Upper lobe of left lung (tissue), 6 donors: ENCODE results near the gene TBRG1. TPM values are rescaled to one million over a fixed set of nuclear protein-coding genes. Genes with fewer than 3 reads are reported as not detected.

Source experiments
- ATAC-seq, 2 donors: fragments of 200-7000 bp; cut with Tn5 transposase; one replicate each; pipeline ENCODE4 v1.9.1; 2022; ENCODE audit warnings: mild to moderate bottlenecking in 2 of 2, moderate library complexity in 2 of 2; ENCODE audit not compliant: low FRiP score in 2 of 2
- DNase-seq, 2 donors: peaks; one replicate each; pipeline ENCODE4 v3.0.0-alpha.2; 2019 to 2020
- H3K27ac ChIP-seq, 4 donors: fragments of 200-600 bp; sonication (generic); one replicate each; pipeline ENCODE4 v1.5.1; 2016 to 2019
- H3K27me3 ChIP-seq, 4 donors: fragments of 200-600 bp; sonication (generic); one replicate each; pipeline ENCODE4 v1.5.1; 2017 to 2019
- H3K36me3 ChIP-seq, 4 donors: fragments of 200-600 bp; sonication (generic); one replicate each; pipeline ENCODE4 v1.5.1; 2016 to 2019
- H3K4me1 ChIP-seq, 4 donors: fragments of 200-600 bp; sonication (generic); one replicate each; pipeline ENCODE4 v1.5.1; 2018 to 2019
- H3K4me3 ChIP-seq, 4 donors: fragments of 200-600 bp; sonication (generic); one replicate each; pipeline ENCODE4 v1.5.1; 2017 to 2019; ENCODE audit warnings: mild to moderate bottlenecking in 2 of 4, moderate library complexity in 1 of 4
- H3K9me3 ChIP-seq, 4 donors: fragments of 200-600 bp; sonication (generic); one replicate each; pipeline ENCODE4 v1.5.1; 2018 to 2019
- EP300 ChIP-seq, 4 donors: sonication (generic); formaldehyde crosslinking; IDR thresholded peaks; one replicate each; pipeline ENCODE4 v1.5.1; 2017; ENCODE audit warnings: antibody characterized with exemption in 4 of 4, control low read depth in 2 of 4
- POLR2A ChIP-seq, 4 donors: fragments of 450-650 bp; IDR thresholded peaks; one replicate each; pipeline ENCODE4 v1.5.1; 2016 to 2017; ENCODE audit warnings: antibody characterized with exemption in 4 of 4, mild to moderate bottlenecking in 2 of 4
- POLR2AphosphoS5 ChIP-seq, 2 donors: sonication (generic); formaldehyde crosslinking; IDR thresholded peaks; one replicate each; pipeline ENCODE4 v1.5.1; 2017; ENCODE audit warnings: antibody characterized with exemption in 2 of 2
- WGBS, 2 donors: methylation state at CpG; one replicate each; pipeline ENCODE4 v1.1.5; 2017 to 2018; 5-methylcytosine and 5-hydroxymethylcytosine counted together
- total RNA-seq, 6 donors: library from RNA; depleted of rRNA in 4 of 6; stranded (reverse); fragments of >200 nt in 4 of 6; gene quantifications; one replicate each; pipeline versions ENCODE4 v1.1.0 to v1.2.1, GENCODE V29; 2016 to 2021
- TF ChIP-seq, protein P1 (sequence below), 6 experiments: fragments of 450-650 bp in 4 of 6; fragments of 200-600 bp in 2 of 6; sonication (generic) in 2 of 6; IDR thresholded peaks; one replicate each; pipeline ENCODE4 v1.5.1; 2016 to 2019; ENCODE audit warnings: antibody characterized with exemption in 6 of 6
- donor health status: DM: no; HTN: no; CAD: no; lungs with moderate emphysema.
- donor health status: DM: no; HTN: yes; CAD: no; lungs with severe emphysema.

TBRG1 gene
- total RNA-seq, 6 donors from 2014 or later, result 42.3 to 66.6 (median 47.1) TPM

DNA sequence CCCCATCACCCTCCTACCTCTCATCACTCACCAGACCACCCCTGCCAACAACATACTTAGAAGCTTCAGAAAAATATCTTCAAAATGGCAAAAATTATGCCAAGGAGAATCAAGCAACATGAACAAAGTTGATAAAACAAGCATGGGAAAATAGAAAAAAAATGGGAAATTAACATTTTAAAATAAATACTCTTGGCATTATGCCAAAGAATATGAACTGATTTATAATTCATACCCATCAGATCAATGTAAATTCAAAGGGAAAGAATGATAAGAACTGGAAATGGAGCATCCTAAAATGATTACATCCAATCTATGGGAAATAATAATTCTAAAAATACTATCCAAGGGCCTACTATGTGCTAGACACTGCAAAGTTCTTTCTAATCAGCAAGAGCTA lies 38.9 kb downstream of the TBRG1 start:
- H3K9me3 ChIP-seq, result no peaks in the 10 kb centered on the region
- H3K27me3 ChIP-seq, result no peaks in the 10 kb centered on the region
- ATAC-seq, result no peak
- H3K4me3 ChIP-seq, result no peak overlapping the region
- H3K4me1 ChIP-seq, result no peaks in the 10 kb centered on the region
- peaks cover 0 to 11% (median 4%) of the 10 kb centered on the region in 4 donors for H3K36me3 ChIP-seq
- TF ChIP-seq, protein P1, sequence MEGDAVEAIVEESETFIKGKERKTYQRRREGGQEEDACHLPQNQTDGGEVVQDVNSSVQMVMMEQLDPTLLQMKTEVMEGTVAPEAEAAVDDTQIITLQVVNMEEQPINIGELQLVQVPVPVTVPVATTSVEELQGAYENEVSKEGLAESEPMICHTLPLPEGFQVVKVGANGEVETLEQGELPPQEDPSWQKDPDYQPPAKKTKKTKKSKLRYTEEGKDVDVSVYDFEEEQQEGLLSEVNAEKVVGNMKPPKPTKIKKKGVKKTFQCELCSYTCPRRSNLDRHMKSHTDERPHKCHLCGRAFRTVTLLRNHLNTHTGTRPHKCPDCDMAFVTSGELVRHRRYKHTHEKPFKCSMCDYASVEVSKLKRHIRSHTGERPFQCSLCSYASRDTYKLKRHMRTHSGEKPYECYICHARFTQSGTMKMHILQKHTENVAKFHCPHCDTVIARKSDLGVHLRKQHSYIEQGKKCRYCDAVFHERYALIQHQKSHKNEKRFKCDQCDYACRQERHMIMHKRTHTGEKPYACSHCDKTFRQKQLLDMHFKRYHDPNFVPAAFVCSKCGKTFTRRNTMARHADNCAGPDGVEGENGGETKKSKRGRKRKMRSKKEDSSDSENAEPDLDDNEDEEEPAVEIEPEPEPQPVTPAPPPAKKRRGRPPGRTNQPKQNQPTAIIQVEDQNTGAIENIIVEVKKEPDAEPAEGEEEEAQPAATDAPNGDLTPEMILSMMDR (IDR thresholded peaks at IDR 0.05), result no peak
- no peak for TF ChIP-seq POLR2A (IDR thresholded peaks at IDR 0.05)
- TF ChIP-seq EP300 (IDR thresholded peaks at IDR 0.05), result no peak
- TF ChIP-seq POLR2AphosphoS5 (IDR thresholded peaks at IDR 0.05), result no peak
- H3K27ac ChIP-seq, result no peak overlapping the region
- no peak for DNase-seq

DNA sequence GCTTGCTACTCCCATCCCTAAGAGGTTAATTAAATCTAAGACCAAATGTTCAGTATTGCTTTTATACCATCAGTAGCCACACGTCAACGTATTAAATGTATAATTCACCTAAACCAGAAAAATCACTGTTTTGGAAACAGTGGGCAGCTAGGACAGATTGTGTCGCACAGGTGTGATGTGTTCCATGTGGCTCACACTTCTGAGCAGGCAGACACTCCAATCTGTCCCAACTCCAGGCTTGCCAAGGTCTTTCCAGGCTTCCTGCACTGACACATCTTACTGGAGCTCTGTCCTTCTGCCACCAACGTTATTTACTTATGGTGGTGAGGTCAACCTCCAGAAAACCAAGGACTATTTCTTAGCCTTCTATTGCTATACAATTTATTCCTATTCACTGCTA lies 39.4 kb downstream of the TBRG1 start:
- Histone ChIP-seq H3K27me3 (no peaks in the 10 kb centered on the region), H3K36me3 (peaks cover 0 to 14% (median 4%) of the 10 kb centered on the region in 4 donors), H3K4me3 (no peak overlapping the region), H3K27ac (no peak overlapping the region), H3K9me3 (no peaks in the 10 kb centered on the region), H3K4me1 (no peaks in the 10 kb centered on the region)
- TF ChIP-seq POLR2A (IDR thresholded peaks at IDR 0.05), result no peak
- TF ChIP-seq EP300 (IDR thresholded peaks at IDR 0.05), result no peak
- TF ChIP-seq POLR2AphosphoS5 (IDR thresholded peaks at IDR 0.05), result no peak
- DNase-seq (no peak), ATAC-seq (no peak)
- 84 to 93% methylated on average over 4 of the region's 4 CpGs for whole genome bisulfite sequencing, 2 donors

- TF ChIP-seq, protein P1 (IDR thresholded peaks at IDR 0.05), result no peak
- TF ChIP-seq POLR2A (IDR thresholded peaks at IDR 0.05) (no peak), POLR2AphosphoS5 (IDR thresholded peaks at IDR 0.05) (no peak)
- no peak overlapping the region for H3K27ac ChIP-seq
- DNase-seq (no peak), ATAC-seq (no peak)
- 89 to 90% methylated on average over 2 of the region's 2 CpGs for WGBS, 2 donors
- no peaks in the 10 kb centered on the region for H3K4me1 ChIP-seq
- H3K36me3 ChIP-seq, result peaks cover 0 to 14% (median 4%) of the 10 kb centered on the region in 4 donors
- H3K4me3 ChIP-seq, result no peak overlapping the region
- no peaks in the 10 kb centered on the region for H3K27me3 ChIP-seq
- H3K9me3 ChIP-seq, result no peaks in the 10 kb centered on the region
Observed at GRCh38 chr11:124663861-124664260, 41.2 kb downstream of the TBRG1 start.

GRCh38 chr11:124667601-124668000 lies 44.9 kb downstream of the TBRG1 start:
- ATAC-seq (no peak), DNase-seq (no peak)
- no peak overlapping the region for H3K27ac ChIP-seq
- peaks cover 0 to 14% (median 3%) of the 10 kb centered on the region in 4 donors for H3K36me3 ChIP-seq
- TF ChIP-seq POLR2AphosphoS5 (IDR thresholded peaks at IDR 0.05), result no peak
- TF ChIP-seq POLR2A (IDR thresholded peaks at IDR 0.05), result no peak
- TF ChIP-seq EP300 (IDR thresholded peaks at IDR 0.05), result no peak
- TF ChIP-seq, protein P1 (IDR thresholded peaks at IDR 0.05), result no peak
- WGBS, 2 donors, result 96 to 98% methylated on average over 3 of the region's 3 CpGs
- H3K4me3 ChIP-seq, result no peak overlapping the region
- no peaks in the 10 kb centered on the region for H3K27me3 ChIP-seq
- H3K9me3 ChIP-seq, result no peaks in the 10 kb centered on the region
- H3K4me1 ChIP-seq, result peaks cover under 1 to 11% (median 2%) of the 10 kb centered on the region in 4 donors

DNA sequence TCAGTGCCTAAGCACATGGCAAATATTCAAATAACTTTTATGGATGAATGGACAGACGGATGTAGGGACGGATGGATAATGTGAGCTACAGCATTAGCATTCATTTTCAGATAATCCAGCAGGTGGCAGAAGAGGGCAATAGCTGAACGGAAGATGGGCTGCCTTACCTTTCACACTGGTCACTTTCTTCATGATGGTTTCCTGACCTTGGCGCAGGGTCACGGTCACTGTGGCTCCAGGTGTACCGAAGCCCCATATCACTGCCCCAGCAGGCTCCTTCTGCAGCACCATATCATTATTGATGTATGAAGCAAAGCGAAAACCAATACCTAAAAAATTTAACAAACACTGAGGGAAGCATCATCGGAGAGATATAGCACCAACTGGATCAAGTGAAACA lies 46.5 kb downstream of the TBRG1 start:
- no peak overlapping the region for H3K4me3 ChIP-seq
- WGBS, 2 donors, result 25 to 27% methylated on average over 8 of the region's 8 CpGs
- peaks cover 8 to 20% (median 11%) of the 10 kb centered on the region in 4 donors for H3K4me1 ChIP-seq
- DNase-seq, result no peak
- peak in 1 of 2 donors; percentile 53 for ATAC-seq
- no peak overlapping the region for H3K27ac ChIP-seq
- no peak for TF ChIP-seq POLR2A (IDR thresholded peaks at IDR 0.05)
- TF ChIP-seq, protein P1 (IDR thresholded peaks at IDR 0.05), result peak; percentile 56 to 90 (median 76)
- no peaks in the 10 kb centered on the region for H3K27me3 ChIP-seq
- H3K9me3 ChIP-seq, result no peaks in the 10 kb centered on the region
- peaks cover 0 to 14% (median 3%) of the 10 kb centered on the region in 4 donors for H3K36me3 ChIP-seq
